Right cardiac atrium (tissue), 5 donors: Measurements from ENCODE around the gene SFSWAP. TPM values are rescaled to one million over a fixed set of nuclear protein-coding genes. Genes with fewer than 3 reads are reported as not detected.
"Not testable (repeated sequence)": the region's sequence is repeated elsewhere in the genome, so short reads cannot be mapped to it uniquely, and the experiment has no call there.

Experiments
- ATAC-seq, 2 donors: fragments of 200-7000 bp; cut with Tn5 transposase; one replicate each; pipeline versions ENCODE4 v1.8.0 to v1.9.1; 2020; ENCODE audit warnings: moderate library complexity in 2 of 2, mild to moderate bottlenecking in 1 of 2
- DNase-seq, 3 donors: peaks; one replicate each; pipeline ENCODE4 v3.0.0-alpha.2; 2020
- H3K27ac ChIP-seq: one replicate; pipeline ENCODE4 v1.5.1; 2013; ENCODE audit warnings: mild to moderate bottlenecking, low read length, control low read depth, moderate library complexity
- H3K27me3 ChIP-seq: one replicate; pipeline ENCODE4 v1.6.1; 2013; ENCODE audit not compliant: control insufficient read depth, insufficient read depth
- H3K4me1 ChIP-seq: one replicate; pipeline ENCODE4 v1.6.1; 2013; ENCODE audit warnings: low read length; ENCODE audit not compliant: control insufficient read depth, insufficient read depth
- H3K4me3 ChIP-seq: one replicate; pipeline ENCODE4 v1.5.1; 2013; ENCODE audit warnings: low read length, control low read depth
- H3K9me3 ChIP-seq: one replicate; pipeline ENCODE4 v1.6.1; 2013; ENCODE audit warnings: low read length; ENCODE audit not compliant: control insufficient read depth
- WGBS: extraction: QIAGEN DNeasy Blood & Tissue Kit; methylation state at CpG from one replicate; pipeline ENCODE4 v1.1.7; 2013; 5-methylcytosine and 5-hydroxymethylcytosine counted together
- intact Hi-C, 4 donors: fragments of 100-400 bp; cut with DNase I; formaldehyde crosslinking; loops; one replicate each; pipeline versions ENCODE4 v1.11.0 to v1.14.0; 2022 to 2023
- polyA plus RNA-seq: library from polyadenylated mRNA; stranded (reverse); fragments of 200-250 nt; gene quantifications from one replicate; pipeline ENCODE4 v1.2.3, GENCODE V29; 2013
- total RNA-seq, 4 donors: library from RNA; stranded (reverse); fragmentation: NEBNext Ultra II Directional; extraction: Animal tissue kit (Norgen Biotek cat#: 25700); gene quantifications; one replicate each; pipeline ENCODE4 v1.2.1, GENCODE V29; 2021
- donor health status: healthy with polysubstance abuse.
- donor health status: DM: no; HTN: yes; CAD: no.
- donor health status: DM: no; HTN: no; CAD: no.
- donor health status: DM: no; HTN: yes; CAD: no; lungs with severe emphysema.
- donor health status: DM: yes; HTN: yes; CAD: no.

Gene SFSWAP
- total and polyA plus RNA-seq, 5 donors = 16.6 to 24.1 (median 22.2) TPM

GRCh38 chr12:131738196-131738595 is 27.3 kb downstream of the SFSWAP start:
- no peak overlapping the region for H3K27ac ChIP-seq
- WGBS = 66% methylated on average over 5 of the region's 5 CpGs
- no peaks in the 10 kb centered on the region for H3K9me3 ChIP-seq
- H3K4me3 ChIP-seq = no peak overlapping the region
- no peaks in the 10 kb centered on the region for H3K27me3 ChIP-seq
- H3K4me1 ChIP-seq = no peaks in the 10 kb centered on the region
- ATAC-seq (no peak), DNase-seq (no peak)
- intact Hi-C loops = no loop called here

- ATAC-seq (no peak), DNase-seq (no peak)
- intact Hi-C loops = no loop called here
- Histone ChIP-seq H3K4me1 (no peaks in the 10 kb centered on the region), H3K9me3 (no peaks in the 10 kb centered on the region), H3K27me3 (no peaks in the 10 kb centered on the region), H3K27ac (no peak overlapping the region), H3K4me3 (no peak overlapping the region)
- 90% methylated on average over 2 of the region's 2 CpGs for WGBS
Measured at GRCh38 chr12:131740626-131741025, 29.7 kb downstream of the SFSWAP start.

GRCh38 chr12:131742761-131743160 is 31.9 kb downstream of the SFSWAP start:
- intact Hi-C loops, H3K27ac ChIP-seq, H3K27me3 ChIP-seq, H3K9me3 ChIP-seq, H3K4me1 ChIP-seq, DNase-seq, ATAC-seq, H3K4me3 ChIP-seq: not testable (repeated sequence)
- WGBS = 96% methylated on average over 3 of the region's 3 CpGs

- H3K27me3 ChIP-seq, H3K4me1 ChIP-seq, H3K4me3 ChIP-seq, H3K27ac ChIP-seq, DNase-seq, ATAC-seq, H3K9me3 ChIP-seq, intact Hi-C loops: not testable (repeated sequence)
- over 99% methylated on average over 8 of the region's 8 CpGs for WGBS
Measured at GRCh38 chr12:131743410-131743809, 32.5 kb downstream of the SFSWAP start.

GRCh38 chr12:131743880-131744279 is 33.0 kb downstream of the SFSWAP start:
- H3K9me3 ChIP-seq, H3K27ac ChIP-seq, ATAC-seq, H3K27me3 ChIP-seq, DNase-seq, H3K4me1 ChIP-seq, H3K4me3 ChIP-seq, intact Hi-C loops: not testable (repeated sequence)
- 98% methylated on average over 4 of the region's 4 CpGs for WGBS

GRCh38 chr12:131744675-131745074 is 33.8 kb downstream of the SFSWAP start:
- 95% methylated on average over 1 of the region's 1 CpG for WGBS
- H3K4me3 ChIP-seq, ATAC-seq, H3K4me1 ChIP-seq, H3K27me3 ChIP-seq, H3K9me3 ChIP-seq, DNase-seq, H3K27ac ChIP-seq, intact Hi-C loops: not testable (repeated sequence)

- no peaks in the 10 kb centered on the region for H3K9me3 ChIP-seq
- H3K27me3 ChIP-seq = no peaks in the 10 kb centered on the region
- ATAC-seq = no peak
- no peaks in the 10 kb centered on the region for H3K4me1 ChIP-seq
- intact Hi-C loops = no loop called here
- H3K4me3 ChIP-seq = no peak overlapping the region
- WGBS = 92% methylated on average over 7 of the region's 7 CpGs
- H3K27ac ChIP-seq = no peak overlapping the region
- DNase-seq = no peak
Measured at GRCh38 chr12:131745706-131746105, 34.8 kb downstream of the SFSWAP start.

GRCh38 chr12:131747276-131748177 is 36.6 kb downstream of the SFSWAP start:
- Histone ChIP-seq H3K27ac (no peak overlapping the region), H3K4me1 (no peaks in the 10 kb centered on the region), H3K9me3 (no peaks in the 10 kb centered on the region), H3K27me3 (no peaks in the 10 kb centered on the region), H3K4me3 (no peak overlapping the region)
- DNase-seq (no peak), ATAC-seq (peak in 1 of 2 donors; percentile 13)
- intact Hi-C loops = no loop called here
- 81% methylated on average over 12 of the region's 12 CpGs for WGBS

GRCh38 chr12:131749618-131750315 is 38.9 kb downstream of the SFSWAP start:
- 91% methylated on average over 19 of the region's 19 CpGs for WGBS
- H3K27me3 ChIP-seq = no peaks in the 10 kb centered on the region
- intact Hi-C loops = no loop called here
- H3K4me1 ChIP-seq = no peaks in the 10 kb centered on the region
- H3K9me3 ChIP-seq = no peaks in the 10 kb centered on the region
- no peak overlapping the region for H3K4me3 ChIP-seq
- peak in 1 of 2 donors; percentile 35 for ATAC-seq
- no peak overlapping the region for H3K27ac ChIP-seq
- DNase-seq = no peak

- Histone ChIP-seq H3K27ac (no peak overlapping the region), H3K9me3 (no peaks in the 10 kb centered on the region), H3K4me3 (no peak overlapping the region), H3K27me3 (no peaks in the 10 kb centered on the region), H3K4me1 (no peaks in the 10 kb centered on the region)
- DNase-seq (no peak), ATAC-seq (no peak)
- 81% methylated on average over 7 of the region's 7 CpGs for WGBS
- intact Hi-C loops = no loop called here
Measured at GRCh38 chr12:131751335-131751734, 40.4 kb downstream of the SFSWAP start.

GRCh38 chr12:131752451-131752850 is 41.6 kb downstream of the SFSWAP start:
- H3K4me3 ChIP-seq = no peak overlapping the region
- 84% methylated on average over 11 of the region's 11 CpGs for WGBS
- intact Hi-C loops = no loop called here
- no peak for DNase-seq
- H3K27ac ChIP-seq = no peak overlapping the region
- no peak for ATAC-seq
- H3K9me3 ChIP-seq = no peaks in the 10 kb centered on the region
- no peaks in the 10 kb centered on the region for H3K4me1 ChIP-seq
- H3K27me3 ChIP-seq = no peaks in the 10 kb centered on the region
